WI38 (cell line): ENCODE measurements around the gene PLEKHA1.
A peak's percentile ranks its signal among the peaks of the same experiment; 100 is the strongest.

Experiments
- H3K4me3 ChIP-seq: 2 replicates; pipeline ENCODE4 v1.5.1; 2011; ENCODE audit warnings: low read depth, mild to moderate bottlenecking, control low read depth, low read length
- CTCF ChIP-seq: IDR thresholded peaks from 2 replicates; pipeline ENCODE4 v1.5.1; 2012; ENCODE audit warnings: low read depth, mild to moderate bottlenecking, control low read depth, low read length

The PLEKHA1 gene

DNA sequence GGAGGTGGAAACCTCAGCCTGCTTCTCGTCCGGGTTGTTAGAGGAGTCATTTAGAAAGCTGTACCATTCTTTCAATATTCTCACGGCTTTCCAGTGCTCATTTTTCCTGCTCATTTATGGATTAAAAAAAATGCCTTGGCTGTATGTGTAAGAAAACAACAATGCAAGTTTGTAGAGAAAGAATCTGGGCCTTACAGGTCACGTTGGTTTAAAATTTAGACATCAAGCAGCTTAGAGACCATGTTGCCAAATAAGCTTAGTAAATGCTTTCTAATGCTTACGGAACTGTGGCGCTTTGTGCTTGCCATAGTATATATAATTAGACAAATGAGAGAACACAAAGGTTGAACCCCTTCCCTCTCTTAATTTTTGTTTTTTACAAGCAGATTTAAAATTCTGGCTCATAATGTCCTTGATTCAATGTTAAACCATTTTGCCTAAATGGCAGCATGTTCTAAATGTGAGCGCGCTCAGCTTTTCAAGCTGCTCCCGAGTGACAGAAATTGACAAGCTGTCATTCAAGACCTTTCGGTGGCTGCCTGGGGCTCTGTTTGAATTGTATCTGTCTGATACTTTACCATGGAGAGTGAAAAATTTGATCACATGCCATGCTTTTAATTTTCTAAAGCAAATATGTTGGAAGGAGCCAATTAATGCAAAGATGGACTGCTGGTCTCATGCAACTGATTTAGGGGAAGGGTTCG lies 81.0 kb downstream of the PLEKHA1 start:
- no peak for TF ChIP-seq CTCF
- H3K4me3 ChIP-seq: no peak overlapping the region

DNA sequence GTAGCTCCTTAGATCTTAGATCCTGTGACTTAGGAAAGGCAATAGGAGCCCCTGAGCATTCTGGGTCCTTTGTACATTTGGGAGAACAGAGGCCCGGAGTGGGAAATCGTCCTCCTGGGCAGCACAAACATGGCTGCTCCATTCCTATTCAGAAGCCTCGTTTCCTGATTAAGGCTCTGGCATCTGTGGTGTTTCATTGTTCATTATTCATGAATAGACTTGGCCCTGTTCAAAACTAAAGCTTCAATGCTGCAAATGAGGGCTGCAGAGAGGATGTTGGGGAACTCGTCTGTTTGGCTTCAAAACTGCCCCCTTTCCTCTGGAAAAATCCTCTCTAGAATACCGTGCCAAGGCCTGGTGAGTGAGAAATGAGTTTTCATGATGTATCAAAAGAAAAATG lies 83.4 kb downstream of the PLEKHA1 start:
- no peak overlapping the region for H3K4me3 ChIP-seq
- TF ChIP-seq CTCF: no peak

- no peak overlapping the region for H3K4me3 ChIP-seq
- TF ChIP-seq CTCF: no peak
These were observed 84.2 kb downstream of the PLEKHA1 start for GRCh38 chr10:122458693-122459092.

GRCh38 chr10:122459561-122460273 lies 85.2 kb downstream of the PLEKHA1 start:
- no peak for TF ChIP-seq CTCF
- no peak overlapping the region for H3K4me3 ChIP-seq

DNA sequence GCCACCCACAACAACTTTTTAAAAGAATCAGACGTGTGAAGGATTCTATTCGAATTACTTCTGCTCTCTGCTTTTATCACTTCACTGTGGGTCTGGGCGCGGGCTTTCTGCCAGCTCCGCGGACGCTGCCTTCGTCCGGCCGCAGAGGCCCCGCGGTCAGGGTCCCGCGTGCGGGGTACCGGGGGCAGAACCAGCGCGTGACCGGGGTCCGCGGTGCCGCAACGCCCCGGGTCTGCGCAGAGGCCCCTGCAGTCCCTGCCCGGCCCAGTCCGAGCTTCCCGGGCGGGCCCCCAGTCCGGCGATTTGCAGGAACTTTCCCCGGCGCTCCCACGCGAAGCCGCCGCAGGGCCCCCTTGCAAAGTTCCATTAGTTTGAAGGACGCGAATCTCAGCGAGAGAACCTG lies 86.4 kb downstream of the PLEKHA1 start:
- TF ChIP-seq CTCF: no peak
- H3K4me3 ChIP-seq: peak overlapping the region; percentile 56

DNA sequence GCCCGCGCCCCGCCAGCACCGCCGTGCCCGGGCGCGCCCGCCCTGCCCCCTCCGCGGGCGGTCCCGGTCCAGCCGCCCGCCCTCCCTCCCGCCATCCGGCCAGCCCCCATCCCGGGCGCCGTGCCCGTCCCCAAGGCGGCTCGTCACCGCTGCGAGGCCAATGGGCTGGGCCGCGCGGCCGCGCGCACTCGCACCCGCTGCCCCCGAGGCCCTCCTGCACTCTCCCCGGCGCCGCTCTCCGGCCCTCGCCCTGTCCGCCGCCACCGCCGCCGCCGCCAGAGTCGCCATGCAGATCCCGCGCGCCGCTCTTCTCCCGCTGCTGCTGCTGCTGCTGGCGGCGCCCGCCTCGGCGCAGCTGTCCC lies 86.8 kb downstream of the PLEKHA1 start, which contains the start of gene HTRA1:
TSS of gene HTRA1 (plus strand) at position 187 of the 362 bp plus-strand sequence. CDS start at position 287, 100 bp downstream.
- TF ChIP-seq CTCF: no peak
- peak within 1 kb of the TSS; percentile 74 for H3K4me3 ChIP-seq
